ENCODE measurements around the gene ACSM2B. TPM values are rescaled to one million over a fixed set of nuclear protein-coding genes. Genes with fewer than 3 reads are reported as not detected.
A peak's percentile ranks its signal among the peaks of the same experiment; 100 is the strongest.
"Not testable (repeated sequence)": the region's sequence is repeated elsewhere in the genome, so short reads cannot be mapped to it uniquely, and the experiment has no call there.

The ACSM2B gene
- total RNA-seq, 1 donor from 2014 or later = not detected

GRCh38 chr16:20546278-20546853, 29.8 kb downstream of the ACSM2B start:
- DNase-seq; ATAC-seq; intact Hi-C loops (cut with micrococcal nuclease): not testable (repeated sequence)

GRCh38 chr16:20540603-20541316, 35.4 kb downstream of the ACSM2B start:
- ATAC-seq; intact Hi-C loops (cut with micrococcal nuclease): not testable (repeated sequence)

GRCh38 chr16:20538687-20539086, 37.5 kb downstream of the ACSM2B start:
- intact Hi-C loops (cut with micrococcal nuclease) = no loop called here
- no peak for ATAC-seq
- no peak for DNase-seq

More at GRCh38 chr16:20540603-20541316, 35.4 kb downstream of the ACSM2B start:
- not testable (repeated sequence) for DNase-seq

- intact Hi-C loops (cut with micrococcal nuclease) = no loop called here
- no peak for DNase-seq
- no peak for ATAC-seq
Observed at GRCh38 chr16:20538181-20538580, 38.0 kb downstream of the ACSM2B start.

GRCh38 chr16:20536669-20537068, 39.5 kb downstream of the ACSM2B start:
- intact Hi-C loops (cut with micrococcal nuclease); ATAC-seq; DNase-seq: not testable (repeated sequence)

- not testable (repeated sequence) for DNase-seq, ATAC-seq
Observed at GRCh38 chr16:20532284-20532792, 43.8 kb downstream of the ACSM2B start.

GRCh38 chr16:20531795-20532194, 44.4 kb downstream of the ACSM2B start:
- ATAC-seq; DNase-seq; intact Hi-C loops (cut with micrococcal nuclease): not testable (repeated sequence)

More at GRCh38 chr16:20532284-20532792, 43.8 kb downstream of the ACSM2B start:
- intact Hi-C loops (cut with micrococcal nuclease) = not testable (repeated sequence)

GRCh38 chr16:20520103-20520502, 56.1 kb downstream of the ACSM2B start:
- DNase-seq = no peak
- ATAC-seq = no peak
- intact Hi-C loops (cut with micrococcal nuclease) = no loop called here

GRCh38 chr16:20519231-20519630, 56.9 kb downstream of the ACSM2B start:
- no peak for DNase-seq
- intact Hi-C loops (cut with micrococcal nuclease) = no loop called here
- ATAC-seq = no peak

- intact Hi-C loops (cut with micrococcal nuclease) = no loop called here
- DNase-seq = no peak
- no peak for ATAC-seq
Observed at GRCh38 chr16:20517149-20517548, 59.0 kb downstream of the ACSM2B start.

GRCh38 chr16:20515688-20516090, 60.5 kb downstream of the ACSM2B start:
- no peak for ATAC-seq
- no peak for DNase-seq
- intact Hi-C loops (cut with micrococcal nuclease) = no loop called here

GRCh38 chr16:20510323-20510722, 65.8 kb downstream of the ACSM2B start:
- intact Hi-C loops (cut with micrococcal nuclease) = no loop called here
- peak; percentile 64 for ATAC-seq
- DNase-seq = no peak

- DNase-seq (no peak), ATAC-seq (no peak)
- intact Hi-C loops (cut with micrococcal nuclease) = no loop called here
Observed at GRCh38 chr16:20507280-20507679, 68.9 kb downstream of the ACSM2B start.

GRCh38 chr16:20504418-20504817, 71.7 kb downstream of the ACSM2B start:
- no peak for ATAC-seq

GRCh38 chr16:20491448-20491847, 84.7 kb downstream of the ACSM2B start:
- ATAC-seq; intact Hi-C loops (cut with micrococcal nuclease); DNase-seq: not testable (repeated sequence)

More at GRCh38 chr16:20504418-20504817, 71.7 kb downstream of the ACSM2B start:
- intact Hi-C loops (cut with micrococcal nuclease) = no loop called here
- DNase-seq = no peak

- ATAC-seq; intact Hi-C loops (cut with micrococcal nuclease): not testable (repeated sequence)
Observed at GRCh38 chr16:20490994-20491393, 85.2 kb downstream of the ACSM2B start.

More at GRCh38 chr16:20490994-20491393, 85.2 kb downstream of the ACSM2B start:
- DNase-seq = not testable (repeated sequence)

Measured in left ventricle myocardium superior (tissue), 1 donor.